Kidney capillary endothelial cell (primary cell): ENCODE results near the gene STK38L.

Experiments used
- DNase-seq: peaks from one replicate; pipeline ENCODE4 v3.0.0-alpha.2; 2018; ENCODE audit warnings: low spot score

STK38L gene

DNA sequence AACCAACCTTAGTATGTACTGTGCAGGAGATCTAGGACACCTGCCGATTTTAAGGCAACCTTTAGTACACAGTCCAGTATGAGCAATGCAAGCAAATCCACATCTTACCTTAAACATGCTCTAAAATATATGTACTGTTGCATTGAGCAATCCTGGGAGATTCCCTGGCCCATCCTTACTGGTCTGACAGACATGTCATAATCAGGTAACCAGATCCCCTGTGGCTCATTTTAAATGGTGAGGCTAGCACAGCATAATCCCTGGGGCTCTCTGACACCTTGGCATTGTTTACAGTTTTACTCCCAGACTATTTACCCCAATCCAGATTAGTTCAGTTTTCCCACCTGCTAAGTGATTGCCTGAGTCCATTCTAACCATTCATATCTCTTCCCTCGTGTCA, 103.7 kb downstream of the STK38L start:
- no peak for DNase-seq

DNA sequence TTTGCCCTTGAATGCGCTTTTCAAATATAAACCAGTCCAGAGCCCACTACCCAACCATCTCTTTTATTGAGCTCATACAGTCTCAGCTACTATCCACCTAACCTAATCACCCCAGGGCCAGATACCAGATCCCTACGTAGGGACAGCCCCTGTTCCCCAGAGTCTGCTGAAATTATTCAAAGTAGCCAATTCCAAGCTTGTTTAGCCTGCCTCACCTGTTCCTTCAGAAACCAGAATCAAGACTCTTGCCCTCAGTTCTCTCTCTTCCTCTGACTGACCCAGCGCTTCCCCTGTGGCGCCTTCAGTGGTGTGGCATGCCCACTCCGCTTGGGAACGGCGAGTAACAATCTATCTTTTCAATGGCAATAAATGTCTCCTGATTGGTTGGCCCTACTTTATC, 107.4 kb downstream of the STK38L start:
- no peak for DNase-seq

DNA sequence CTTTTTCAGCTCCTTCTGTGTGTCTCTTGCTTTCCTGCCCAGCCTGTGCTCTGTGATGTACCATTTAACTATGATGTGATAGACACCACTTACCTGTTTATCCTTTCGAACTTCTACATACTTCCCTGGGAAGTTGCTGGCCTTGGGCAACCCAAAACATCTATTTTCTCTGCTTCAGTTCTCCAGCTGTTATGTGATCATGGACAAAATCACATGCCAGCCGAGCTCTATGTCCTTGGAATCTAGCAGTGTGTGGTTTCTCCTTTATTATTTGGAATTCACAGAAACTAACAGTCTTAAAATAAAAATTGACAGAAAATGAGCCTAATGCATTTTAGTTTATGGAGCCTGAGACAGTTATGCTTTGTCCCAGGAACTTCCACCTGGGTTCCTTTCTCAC, 111.4 kb downstream of the STK38L start:
- no peak for DNase-seq

DNA sequence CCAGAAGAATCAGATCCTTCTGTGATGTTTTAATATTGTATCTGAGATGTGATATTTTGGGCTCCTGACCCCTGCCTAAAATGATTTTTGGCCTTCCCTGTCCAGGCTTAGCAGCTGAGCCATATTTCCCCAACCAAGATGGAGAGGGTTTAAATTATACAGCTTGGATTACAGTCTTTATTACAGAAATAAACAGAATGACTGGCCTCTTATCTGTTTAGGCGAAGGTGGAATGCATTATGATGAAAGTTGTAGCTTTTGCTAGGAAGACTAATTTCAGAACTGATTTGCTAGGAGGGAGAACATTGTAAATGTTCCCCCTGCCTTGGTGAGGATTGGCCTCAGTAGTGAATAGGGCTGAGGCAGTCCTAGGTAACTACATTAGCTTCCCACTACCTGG, 111.9 kb downstream of the STK38L start:
- DNase-seq, result no peak

DNA sequence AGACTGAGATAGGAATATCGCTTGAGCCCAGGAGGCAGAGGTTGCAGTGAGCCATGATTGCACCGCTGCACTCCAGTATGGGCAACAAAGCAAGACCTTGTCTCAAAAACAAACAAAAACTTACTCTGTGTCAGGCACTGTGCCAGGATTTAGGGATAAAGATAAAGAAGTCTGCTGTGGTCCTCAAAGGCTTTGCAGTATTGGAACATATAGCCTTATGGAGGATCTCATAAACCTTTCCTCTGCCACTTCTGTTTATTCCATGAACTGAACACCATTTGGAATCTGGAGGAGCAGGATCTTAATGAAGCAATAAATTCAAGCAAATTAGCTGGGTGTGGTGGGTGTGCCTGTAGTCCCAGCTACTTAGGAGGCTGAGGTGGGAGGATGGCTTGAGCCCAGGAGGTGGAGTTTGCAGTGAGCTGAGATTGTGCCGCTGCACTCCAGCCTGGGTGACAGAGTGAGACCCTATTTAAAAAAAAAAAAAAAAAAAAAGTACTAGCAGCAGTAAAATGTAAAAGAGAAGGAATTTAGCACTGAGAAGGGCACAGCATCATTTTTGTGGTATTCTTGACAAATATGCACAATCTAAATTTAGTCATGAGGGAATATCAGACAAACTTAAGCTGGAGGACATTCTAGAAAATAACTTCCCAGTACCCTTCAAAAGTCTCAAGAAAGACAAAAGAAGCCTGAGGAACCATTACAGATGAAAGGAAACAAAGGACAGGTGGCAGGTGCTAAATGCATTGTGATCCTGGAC, 115.7 kb downstream of the STK38L start:
- DNase-seq, result no peak

DNA sequence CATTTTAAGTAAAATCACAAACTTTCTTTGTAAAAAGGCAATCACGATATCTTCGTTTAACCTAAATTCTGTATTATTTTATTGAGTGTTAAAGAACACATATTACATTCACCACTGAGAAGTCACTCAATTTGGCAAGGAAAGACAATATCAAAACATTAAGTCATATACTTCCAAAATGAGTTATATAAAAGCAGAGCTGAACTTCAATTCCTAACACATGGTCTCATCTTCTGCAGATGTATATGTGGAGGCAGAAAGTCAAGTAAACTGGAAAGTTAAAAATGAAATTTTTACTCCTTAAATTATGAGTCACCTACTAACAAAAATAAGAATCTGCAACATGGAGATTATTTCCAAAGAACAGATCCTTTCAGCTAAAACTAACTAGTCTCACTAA, 117.3 kb downstream of the STK38L start:
- DNase-seq, result no peak

DNA sequence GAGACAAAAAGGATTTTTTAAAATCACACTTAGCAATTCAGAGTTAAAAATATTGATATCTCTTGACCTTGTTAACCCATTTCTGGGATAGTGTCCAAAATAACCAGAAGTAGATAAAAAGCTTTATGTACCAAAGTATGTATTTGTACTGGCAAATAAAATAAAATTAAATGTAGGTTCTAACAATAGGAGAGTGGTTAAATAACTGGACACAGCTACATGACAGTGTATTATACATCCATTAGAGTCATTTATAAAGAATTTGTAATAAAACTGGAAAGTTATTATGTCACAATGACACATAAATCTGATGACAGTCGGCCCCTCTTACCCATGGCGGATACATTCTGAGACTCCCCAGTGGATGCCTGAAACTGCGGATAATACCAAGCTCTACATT, 122.5 kb downstream of the STK38L start:
- DNase-seq, result no peak

DNA sequence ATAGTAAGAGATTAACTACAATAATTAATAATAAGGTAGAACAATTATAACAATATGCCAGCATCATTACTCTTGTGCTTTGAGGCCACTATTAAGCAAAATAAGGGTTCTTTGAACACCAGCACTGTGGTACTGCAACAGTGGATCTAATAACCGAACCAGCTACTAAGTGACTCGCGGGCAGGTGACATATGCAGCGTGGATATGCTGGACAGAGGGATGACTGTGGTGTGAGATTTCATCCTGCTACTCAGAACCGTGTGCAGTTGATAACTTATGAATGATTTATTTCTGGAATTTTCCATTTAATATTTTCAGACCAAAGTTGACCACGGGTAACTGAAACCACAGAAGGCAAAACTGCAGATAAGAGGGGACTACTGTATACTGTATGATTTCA, 123.0 kb downstream of the STK38L start:
- no peak for DNase-seq
